ENCODE results near the gene NRG2. TPM values are rescaled to one million over a fixed set of nuclear protein-coding genes. Genes with fewer than 3 reads are reported as not detected.

The NRG2 gene
- total and polyA plus RNA-seq, 4 donors, result 0.81 to 1.3 (median 1.2) TPM; not detected in 1

GRCh38 chr5:139870677-139871076 lies 172.4 kb downstream of the NRG2 start:
- no peak for DNase-seq
- Histone ChIP-seq H3K4me3 (ENCODE audit: low read length in 2 of 2) (no peak overlapping the region), H3K4me1 (ENCODE audit: control insufficient read depth in 1 of 2, insufficient read depth in 2 of 2, low read length in 2 of 2) (no peaks in the 10 kb centered on the region), H3K9me3 (ENCODE audit: control insufficient read depth, low read length) (no peaks in the 10 kb centered on the region), H3K36me3 (ENCODE audit: control insufficient read depth in 1 of 2, insufficient read depth in 2 of 2, low read length in 1 of 2) (no peaks in the 10 kb centered on the region), H3K27ac (ENCODE audit: low read depth in 1 of 2, low read length in 2 of 2) (no peak overlapping the region), H3K27me3 (ENCODE audit: control insufficient read depth in 1 of 2, insufficient read depth in 2 of 2, low read length in 1 of 2) (no peaks in the 10 kb centered on the region)
- WGBS, 2 donors, result 91 to 94% methylated on average over 1 of the region's 1 CpG
- intact Hi-C loops (cut with DNase I), result no loop called here
- ATAC-seq (ENCODE audit: low FRiP score), result no peak

GRCh38 chr5:139869042-139869790 lies 173.9 kb downstream of the NRG2 start:
- H3K4me1 ChIP-seq (ENCODE audit: control insufficient read depth in 1 of 2, insufficient read depth in 2 of 2, low read length in 2 of 2), result no peaks in the 10 kb centered on the region
- H3K36me3 ChIP-seq (ENCODE audit: control insufficient read depth in 1 of 2, insufficient read depth in 2 of 2, low read length in 1 of 2), result no peaks in the 10 kb centered on the region
- no peak for DNase-seq
- H3K9me3 ChIP-seq (ENCODE audit: control insufficient read depth, low read length), result no peaks in the 10 kb centered on the region
- intact Hi-C loops (cut with DNase I), result no loop called here
- 46 to 49% methylated on average over 9 of the region's 9 CpGs for WGBS, 2 donors
- no peaks in the 10 kb centered on the region for H3K27me3 ChIP-seq (ENCODE audit: control insufficient read depth in 1 of 2, insufficient read depth in 2 of 2, low read length in 1 of 2)
- H3K4me3 ChIP-seq (ENCODE audit: low read length in 2 of 2), result no peak overlapping the region
- ATAC-seq (ENCODE audit: low FRiP score), result no peak
- no peak overlapping the region for H3K27ac ChIP-seq (ENCODE audit: low read depth in 1 of 2, low read length in 2 of 2)

DNA sequence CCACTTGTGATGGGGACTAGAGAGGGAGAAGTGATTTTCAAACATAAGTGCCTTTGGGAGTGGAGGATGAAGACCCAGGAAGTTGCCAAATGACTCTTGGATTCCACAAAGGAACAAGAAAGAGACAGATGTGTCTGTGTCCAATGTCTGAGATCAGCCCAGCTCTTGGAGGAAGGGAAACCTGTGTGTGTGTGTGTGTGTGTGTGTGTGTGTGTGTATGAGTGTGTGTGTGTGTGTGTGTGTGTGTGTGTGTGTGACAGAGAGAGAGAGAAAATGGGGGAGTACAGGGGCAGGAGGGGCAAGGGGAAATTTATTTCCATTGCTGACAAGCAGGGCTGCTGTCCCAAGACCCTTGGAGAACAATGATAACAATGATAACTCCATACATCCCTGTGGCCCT lies 175.5 kb downstream of the NRG2 start:
- H3K27ac ChIP-seq (ENCODE audit: low read depth in 1 of 2, low read length in 2 of 2), result no peak overlapping the region
- ATAC-seq (ENCODE audit: low FRiP score) (no peak), DNase-seq (no peak)
- no peak overlapping the region for H3K4me3 ChIP-seq (ENCODE audit: low read length in 2 of 2)
- no peaks in the 10 kb centered on the region for H3K4me1 ChIP-seq (ENCODE audit: control insufficient read depth in 1 of 2, insufficient read depth in 2 of 2, low read length in 2 of 2)
- no peaks in the 10 kb centered on the region for H3K27me3 ChIP-seq (ENCODE audit: control insufficient read depth in 1 of 2, insufficient read depth in 2 of 2, low read length in 1 of 2)
- H3K36me3 ChIP-seq (ENCODE audit: control insufficient read depth in 1 of 2, insufficient read depth in 2 of 2, low read length in 1 of 2), result no peaks in the 10 kb centered on the region
- intact Hi-C loops (cut with DNase I), result no loop called here
- H3K9me3 ChIP-seq (ENCODE audit: control insufficient read depth, low read length), result no peaks in the 10 kb centered on the region

GRCh38 chr5:139867109-139867508 lies 176.0 kb downstream of the NRG2 start:
- Histone ChIP-seq H3K36me3 (ENCODE audit: control insufficient read depth in 1 of 2, insufficient read depth in 2 of 2, low read length in 1 of 2) (no peaks in the 10 kb centered on the region), H3K9me3 (ENCODE audit: control insufficient read depth, low read length) (no peaks in the 10 kb centered on the region), H3K27ac (ENCODE audit: low read depth in 1 of 2, low read length in 2 of 2) (no peak overlapping the region), H3K4me1 (ENCODE audit: control insufficient read depth in 1 of 2, insufficient read depth in 2 of 2, low read length in 2 of 2) (no peaks in the 10 kb centered on the region), H3K27me3 (ENCODE audit: control insufficient read depth in 1 of 2, insufficient read depth in 2 of 2, low read length in 1 of 2) (no peaks in the 10 kb centered on the region), H3K4me3 (ENCODE audit: low read length in 2 of 2) (no peak overlapping the region)
- WGBS, 2 donors, result 66 to 83% methylated on average over 2 of the region's 2 CpGs
- DNase-seq (no peak), ATAC-seq (ENCODE audit: low FRiP score) (no peak)
- intact Hi-C loops (cut with DNase I), result no loop called here

DNA sequence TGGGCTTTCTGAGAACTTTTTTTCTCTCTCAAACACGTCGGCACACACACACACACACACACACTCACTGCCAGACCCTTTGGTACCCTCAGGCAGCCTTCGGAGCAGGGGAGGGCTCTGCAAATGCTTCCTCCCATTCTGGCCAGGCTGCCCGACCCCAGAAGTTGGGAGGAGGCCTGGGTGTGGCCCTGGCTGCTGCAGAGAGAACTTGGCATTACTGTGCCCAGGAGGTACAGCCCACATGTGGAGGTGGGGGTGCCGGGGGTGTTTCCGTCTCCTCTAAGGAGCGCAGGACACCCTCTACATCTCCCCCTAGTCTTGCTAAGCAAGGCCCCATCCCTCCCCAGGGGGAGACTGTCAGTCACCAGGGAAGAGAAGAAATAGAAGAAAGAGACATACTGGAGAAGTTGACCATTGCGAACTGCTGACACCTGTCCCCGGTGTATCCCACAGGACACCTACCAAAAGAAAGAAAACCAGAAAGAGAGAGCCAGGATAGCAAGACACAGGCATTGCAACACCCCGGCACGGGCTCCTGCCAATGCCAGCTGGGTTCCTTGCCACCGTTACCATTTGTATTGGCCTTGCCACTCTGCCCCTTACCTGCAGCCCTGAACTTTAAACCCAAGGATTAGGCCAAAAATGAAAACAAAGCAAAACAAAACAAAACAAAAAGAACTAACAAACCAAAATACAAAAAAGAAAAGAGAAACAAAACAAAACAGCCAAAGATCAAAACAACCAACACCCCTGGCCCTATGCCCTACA lies 178.2 kb downstream of the NRG2 start:
- no peaks in the 10 kb centered on the region for H3K9me3 ChIP-seq (ENCODE audit: control insufficient read depth, low read length)
- DNase-seq, result peak in 1 of 2 donors; percentile 24
- intact Hi-C loops (cut with DNase I), result loop anchor here (1.0 to 5.0 kb wide), 3 partner anchors 76 to 102 kb away; no protein-coding TSS in a partner anchor

GRCh38 chr5:139863855-139864558 lies 179.1 kb downstream of the NRG2 start:
- WGBS, 2 donors, result 25 to 31% methylated on average over 5 of the region's 5 CpGs
- Histone ChIP-seq H3K36me3 (ENCODE audit: control insufficient read depth in 1 of 2, insufficient read depth in 2 of 2, low read length in 1 of 2) (no peaks in the 10 kb centered on the region), H3K27me3 (ENCODE audit: control insufficient read depth in 1 of 2, insufficient read depth in 2 of 2, low read length in 1 of 2) (no peaks in the 10 kb centered on the region), H3K4me1 (ENCODE audit: control insufficient read depth in 1 of 2, insufficient read depth in 2 of 2, low read length in 2 of 2) (no peaks in the 10 kb centered on the region), H3K4me3 (ENCODE audit: low read length in 2 of 2) (no peak overlapping the region), H3K9me3 (ENCODE audit: control insufficient read depth, low read length) (no peaks in the 10 kb centered on the region), H3K27ac (ENCODE audit: low read depth in 1 of 2, low read length in 2 of 2) (no peak overlapping the region)
- DNase-seq (peak; percentile 69 to 87), ATAC-seq (ENCODE audit: low FRiP score) (peak; percentile 69)
- intact Hi-C loops (cut with DNase I), result loop anchor here (1.0 to 5.0 kb wide), 3 partner anchors 75 to 103 kb away; no protein-coding TSS in a partner anchor

More for the DNA sequence above, 178.2 kb downstream of the NRG2 start:
- H3K27ac ChIP-seq (ENCODE audit: low read depth in 1 of 2, low read length in 2 of 2), result no peak overlapping the region
- no peak overlapping the region for H3K4me3 ChIP-seq (ENCODE audit: low read length in 2 of 2)
- H3K4me1 ChIP-seq (ENCODE audit: control insufficient read depth in 1 of 2, insufficient read depth in 2 of 2, low read length in 2 of 2), result no peaks in the 10 kb centered on the region
- no peak for ATAC-seq (ENCODE audit: low FRiP score)
- H3K27me3 ChIP-seq (ENCODE audit: control insufficient read depth in 1 of 2, insufficient read depth in 2 of 2, low read length in 1 of 2), result no peaks in the 10 kb centered on the region
- WGBS, 2 donors, result 79 to 88% methylated on average over 12 of the region's 12 CpGs
- H3K36me3 ChIP-seq (ENCODE audit: control insufficient read depth in 1 of 2, insufficient read depth in 2 of 2, low read length in 1 of 2), result no peaks in the 10 kb centered on the region

GRCh38 chr5:139863361-139863760 lies 179.7 kb downstream of the NRG2 start:
- ATAC-seq (ENCODE audit: low FRiP score) (peak; percentile 60), DNase-seq (peak; percentile 63 to 83)
- no peaks in the 10 kb centered on the region for H3K4me1 ChIP-seq (ENCODE audit: control insufficient read depth in 1 of 2, insufficient read depth in 2 of 2, low read length in 2 of 2)
- H3K9me3 ChIP-seq (ENCODE audit: control insufficient read depth, low read length), result no peaks in the 10 kb centered on the region
- no peaks in the 10 kb centered on the region for H3K27me3 ChIP-seq (ENCODE audit: control insufficient read depth in 1 of 2, insufficient read depth in 2 of 2, low read length in 1 of 2)
- intact Hi-C loops (cut with DNase I), result loop anchor here in 1 of 2 donors (5.0 kb wide), 1 partner anchor 104 kb away; no protein-coding TSS in a partner anchor
- WGBS, 2 donors, result 28 to 40% methylated on average over 9 of the region's 9 CpGs
- H3K4me3 ChIP-seq (ENCODE audit: low read length in 2 of 2), result no peak overlapping the region
- H3K27ac ChIP-seq (ENCODE audit: low read depth in 1 of 2, low read length in 2 of 2), result no peak overlapping the region
- H3K36me3 ChIP-seq (ENCODE audit: control insufficient read depth in 1 of 2, insufficient read depth in 2 of 2, low read length in 1 of 2), result no peaks in the 10 kb centered on the region

DNA sequence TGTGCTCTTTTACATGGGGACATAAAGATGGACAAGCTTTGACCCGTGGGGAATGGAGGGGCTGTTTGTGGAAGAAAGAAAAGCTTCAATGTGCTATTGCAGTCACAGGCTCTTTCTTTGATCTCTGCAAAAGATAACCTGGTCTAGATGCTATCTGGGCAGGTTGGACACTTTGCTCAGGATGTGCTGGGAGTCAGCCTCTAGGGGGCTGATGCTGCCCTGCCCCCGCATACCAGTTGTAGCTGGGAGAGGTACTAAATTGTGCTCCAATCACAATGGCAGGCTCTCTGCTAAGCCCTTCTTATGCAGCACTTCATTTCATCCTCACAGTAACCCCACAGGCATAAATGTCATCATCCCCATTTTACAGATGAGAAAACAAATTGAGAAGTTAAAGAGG lies 180.3 kb downstream of the NRG2 start:
- Histone ChIP-seq H3K27ac (ENCODE audit: low read depth in 1 of 2, low read length in 2 of 2) (no peak overlapping the region), H3K4me3 (ENCODE audit: low read length in 2 of 2) (no peak overlapping the region)
- intact Hi-C loops (cut with DNase I), result loop anchor here in 1 of 2 donors (5.0 kb wide), 1 partner anchor 104 kb away; no protein-coding TSS in a partner anchor

More for the DNA sequence above, 180.3 kb downstream of the NRG2 start:
- Histone ChIP-seq H3K9me3 (ENCODE audit: control insufficient read depth, low read length) (no peaks in the 10 kb centered on the region), H3K27me3 (ENCODE audit: control insufficient read depth in 1 of 2, insufficient read depth in 2 of 2, low read length in 1 of 2) (no peaks in the 10 kb centered on the region), H3K4me1 (ENCODE audit: control insufficient read depth in 1 of 2, insufficient read depth in 2 of 2, low read length in 2 of 2) (no peaks in the 10 kb centered on the region), H3K36me3 (ENCODE audit: control insufficient read depth in 1 of 2, insufficient read depth in 2 of 2, low read length in 1 of 2) (no peaks in the 10 kb centered on the region)
- WGBS, 2 donors, result 84 to 92% methylated on average over 2 of the region's 2 CpGs
- DNase-seq (no peak), ATAC-seq (ENCODE audit: low FRiP score) (no peak)
